Mucosa of stomach (tissue), 1 donor: ENCODE data around the gene DRAP1.

ENCODE experiments used
- H3K27me3 ChIP-seq: one replicate; pipeline ENCODE4 v1.7.0; 2013; ENCODE audit warnings: mild to moderate bottlenecking, low read length; ENCODE audit not compliant: control insufficient read depth, insufficient read depth
- H3K36me3 ChIP-seq: one replicate; pipeline ENCODE4 v1.7.0; 2013; ENCODE audit warnings: low read length; ENCODE audit not compliant: control insufficient read depth, insufficient read depth
- H3K4me1 ChIP-seq: one replicate; pipeline ENCODE4 v1.7.0; 2013; ENCODE audit warnings: mild to moderate bottlenecking, low read length; ENCODE audit not compliant: control insufficient read depth, insufficient read depth
- H3K4me3 ChIP-seq: one replicate; pipeline ENCODE4 v1.7.0; 2013; ENCODE audit warnings: low read length
- H3K9ac ChIP-seq: one replicate; pipeline ENCODE4 v1.7.0; 2013; ENCODE audit warnings: mild to moderate bottlenecking, low read length, moderate library complexity
- H3K9me3 ChIP-seq: one replicate; pipeline ENCODE4 v1.7.0; 2013; ENCODE audit warnings: mild to moderate bottlenecking, low read length, moderate library complexity; ENCODE audit not compliant: control insufficient read depth
- donor health status: Pancreatic carcinoma.

The DRAP1 gene

GRCh38 chr11:65964906-65965305 lies 45.7 kb downstream of the DRAP1 start:
- Histone ChIP-seq H3K27me3 (no peaks in the 10 kb centered on the region), H3K9me3 (no peaks in the 10 kb centered on the region), H3K9ac (no peak overlapping the region), H3K4me3 (no peak overlapping the region), H3K4me1 (peaks cover 11% of the 10 kb centered on the region), H3K36me3 (peaks cover 22% of the 10 kb centered on the region)

DNA sequence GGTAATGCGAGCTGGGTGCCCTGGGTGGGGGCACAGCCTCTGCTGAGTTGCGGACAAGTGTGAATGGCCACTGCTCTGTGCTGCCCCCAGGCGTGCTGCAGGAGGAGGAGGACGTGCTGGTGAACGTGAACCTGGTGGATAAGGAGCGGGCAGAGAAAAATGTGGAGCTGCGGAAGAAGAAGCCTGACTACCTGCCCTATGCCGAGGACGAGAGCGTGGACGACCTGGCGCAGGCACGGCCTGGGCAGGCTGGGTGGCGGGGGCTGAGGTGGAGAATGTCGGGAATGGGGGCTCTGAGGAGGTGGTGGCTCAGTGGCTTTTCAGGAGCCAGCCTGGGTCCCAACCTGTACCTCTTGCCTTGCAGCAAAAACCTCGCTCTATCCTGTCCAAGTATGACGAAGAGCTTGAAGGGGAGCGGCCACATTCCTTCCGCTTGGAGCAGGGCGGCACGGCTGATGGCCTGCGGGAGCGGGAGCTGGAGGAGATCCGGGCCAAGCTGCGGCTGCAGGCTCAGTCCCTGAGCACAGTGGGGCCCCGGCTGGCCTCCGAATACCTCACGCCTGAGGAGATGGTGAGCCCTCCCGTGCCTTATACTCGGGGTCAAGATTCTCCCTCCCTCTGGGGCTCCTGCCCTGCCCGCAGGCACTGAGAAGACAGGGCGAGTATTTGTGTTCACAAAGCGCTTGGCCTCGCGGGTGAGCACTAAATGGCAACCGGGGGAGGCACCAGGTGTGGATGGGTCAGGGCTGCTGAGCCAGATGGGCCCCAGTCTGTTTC lies 46.9 kb downstream of the DRAP1 start:
- peaks cover 25% of the 10 kb centered on the region for H3K36me3 ChIP-seq

DNA sequence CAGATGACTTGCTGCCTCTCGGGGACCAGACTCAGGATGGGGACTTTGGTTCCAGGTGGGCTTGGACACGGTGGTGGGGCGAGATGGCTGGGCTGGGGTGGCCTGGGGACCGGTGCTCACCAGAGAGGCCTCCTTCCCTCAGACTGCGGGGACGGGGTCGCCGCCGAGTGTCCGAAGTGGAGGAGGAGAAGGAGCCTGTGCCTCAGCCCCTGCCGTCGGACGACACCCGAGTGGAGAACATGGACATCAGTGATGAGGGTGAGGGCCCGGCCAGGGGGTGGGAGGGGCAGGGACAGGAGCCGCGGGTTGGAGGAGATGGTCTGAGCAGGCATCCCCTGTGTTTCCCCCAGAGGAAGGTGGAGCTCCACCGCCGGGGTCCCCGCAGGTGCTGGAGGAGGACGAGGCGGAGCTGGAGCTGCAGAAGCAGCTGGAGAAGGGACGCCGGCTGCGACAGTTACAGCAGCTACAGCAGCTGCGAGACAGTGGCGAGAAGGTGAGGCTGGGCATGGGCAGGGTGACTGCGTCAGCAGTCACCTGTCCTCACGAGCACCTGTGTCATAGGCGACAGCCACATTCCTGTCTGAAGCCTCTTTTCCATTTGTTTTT lies 48.2 kb downstream of the DRAP1 start:
- H3K9ac ChIP-seq: no peak overlapping the region
- no peaks in the 10 kb centered on the region for H3K27me3 ChIP-seq
- H3K36me3 ChIP-seq: peaks cover 25% of the 10 kb centered on the region
- no peak overlapping the region for H3K4me3 ChIP-seq
- peaks cover 9% of the 10 kb centered on the region for H3K4me1 ChIP-seq
- no peaks in the 10 kb centered on the region for H3K9me3 ChIP-seq

More for the DNA sequence above, 46.9 kb downstream of the DRAP1 start:
- no peaks in the 10 kb centered on the region for H3K27me3 ChIP-seq
- peaks cover 11% of the 10 kb centered on the region for H3K4me1 ChIP-seq
- H3K9ac ChIP-seq: no peak overlapping the region
- H3K9me3 ChIP-seq: no peaks in the 10 kb centered on the region
- H3K4me3 ChIP-seq: no peak overlapping the region

GRCh38 chr11:65968600-65969482 lies 49.6 kb downstream of the DRAP1 start:
- H3K9ac ChIP-seq: no peak overlapping the region

More at GRCh38 chr11:65968600-65969482, 49.6 kb downstream of the DRAP1 start:
- Histone ChIP-seq H3K9me3 (no peaks in the 10 kb centered on the region), H3K4me1 (no peaks in the 10 kb centered on the region), H3K36me3 (peaks cover 25% of the 10 kb centered on the region), H3K4me3 (no peak overlapping the region), H3K27me3 (no peaks in the 10 kb centered on the region)
